Ovary (tissue), 3 donors: ENCODE measurements around the gene JPH4.

ENCODE experiments used
- POLR2A ChIP-seq: fragments of 450-650 bp; IDR thresholded peaks from one replicate; pipeline ENCODE4 v1.6.1; 2017; ENCODE audit warnings: antibody characterized with exemption, mild to moderate bottlenecking, moderate library complexity
- TF ChIP-seq, protein P1 (sequence below), 3 donors: fragments of 450-650 bp in 2 of 3; fragments of 200-600 bp in 1 of 3; IDR thresholded peaks; one replicate each; pipeline versions ENCODE4 v1.5.1 to v1.8.0; 2016 to 2022; ENCODE audit warnings: antibody characterized with exemption in 3 of 3, mild to moderate bottlenecking in 1 of 3
- donor health status: DM: no; HTN: no; CAD: no.

DNA sequence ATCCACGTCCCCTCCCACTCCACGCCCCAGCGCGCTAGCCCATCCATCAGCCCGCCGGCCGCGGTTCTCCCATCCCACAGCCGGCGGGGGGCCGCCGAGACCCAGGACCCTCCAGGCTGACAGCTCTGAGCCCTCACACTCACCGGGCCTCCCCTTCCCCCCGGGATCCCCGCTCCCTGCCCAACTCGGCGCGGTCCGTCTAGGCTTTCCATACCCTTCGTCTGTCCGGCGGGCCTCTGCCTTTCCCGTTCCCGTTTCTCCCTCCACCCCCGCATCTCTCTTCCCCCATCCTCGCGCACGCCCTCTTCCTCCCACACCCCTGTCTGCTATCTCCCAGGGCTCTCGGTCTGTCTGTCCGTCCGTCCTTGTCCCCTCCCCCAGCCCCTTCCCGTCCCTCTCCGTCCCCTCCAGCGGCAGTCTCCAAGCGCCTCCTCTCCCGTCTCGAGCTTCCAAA, 27.8 kb downstream of the JPH4 start:
- TF ChIP-seq, protein P1, sequence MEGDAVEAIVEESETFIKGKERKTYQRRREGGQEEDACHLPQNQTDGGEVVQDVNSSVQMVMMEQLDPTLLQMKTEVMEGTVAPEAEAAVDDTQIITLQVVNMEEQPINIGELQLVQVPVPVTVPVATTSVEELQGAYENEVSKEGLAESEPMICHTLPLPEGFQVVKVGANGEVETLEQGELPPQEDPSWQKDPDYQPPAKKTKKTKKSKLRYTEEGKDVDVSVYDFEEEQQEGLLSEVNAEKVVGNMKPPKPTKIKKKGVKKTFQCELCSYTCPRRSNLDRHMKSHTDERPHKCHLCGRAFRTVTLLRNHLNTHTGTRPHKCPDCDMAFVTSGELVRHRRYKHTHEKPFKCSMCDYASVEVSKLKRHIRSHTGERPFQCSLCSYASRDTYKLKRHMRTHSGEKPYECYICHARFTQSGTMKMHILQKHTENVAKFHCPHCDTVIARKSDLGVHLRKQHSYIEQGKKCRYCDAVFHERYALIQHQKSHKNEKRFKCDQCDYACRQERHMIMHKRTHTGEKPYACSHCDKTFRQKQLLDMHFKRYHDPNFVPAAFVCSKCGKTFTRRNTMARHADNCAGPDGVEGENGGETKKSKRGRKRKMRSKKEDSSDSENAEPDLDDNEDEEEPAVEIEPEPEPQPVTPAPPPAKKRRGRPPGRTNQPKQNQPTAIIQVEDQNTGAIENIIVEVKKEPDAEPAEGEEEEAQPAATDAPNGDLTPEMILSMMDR (IDR thresholded peaks at IDR 0.05): no peak
- no peak for TF ChIP-seq POLR2A
